ENCODE results near the gene OPCML.

OPCML gene

GRCh38 chr11:132671851-132672370 is 860.4 kb downstream of the OPCML start (continued):
- TF ChIP-seq POU6F1 (CRISPR knock-in tag; IDR thresholded peaks at IDR 0.05; ENCODE audit: borderline replicate concordance, low read depth), result no peak
- no peak for TF ChIP-seq ZNF8 (CRISPR knock-in tag; IDR thresholded peaks at IDR 0.05)
- TF ChIP-seq PPARA (CRISPR knock-in tag; IDR thresholded peaks at IDR 0.05; ENCODE audit: borderline replicate concordance), result no peak

GRCh38 chr11:132670921-132671675 is 861.2 kb downstream of the OPCML start:
- no peak for ATAC-seq
- no peak for TF ChIP-seq RARB (CRISPR knock-in tag; IDR thresholded peaks at IDR 0.05)
- TF ChIP-seq PATZ1 (CRISPR knock-in tag; IDR thresholded peaks at IDR 0.05; ENCODE audit: borderline replicate concordance), result no peak
- TF ChIP-seq CSDC2 (CRISPR knock-in tag; IDR thresholded peaks at IDR 0.05), result no peak
- no peak for TF ChIP-seq CSRNP3 (CRISPR knock-in tag; IDR thresholded peaks at IDR 0.05)
- no peak for TF ChIP-seq GLIS3 (CRISPR knock-in tag; IDR thresholded peaks at IDR 0.05)
- no peak for TF ChIP-seq POU6F1 (CRISPR knock-in tag; IDR thresholded peaks at IDR 0.05; ENCODE audit: borderline replicate concordance, low read depth)
- TF ChIP-seq OSR1 (CRISPR knock-in tag; IDR thresholded peaks at IDR 0.05), result no peak
- TF ChIP-seq CREB5 (CRISPR knock-in tag; IDR thresholded peaks at IDR 0.05; ENCODE audit: low read depth), result no peak
- TF ChIP-seq ZNF565 (CRISPR knock-in tag; conservative IDR thresholded peaks at IDR 0.05; ENCODE audit: low read depth), result no peak
- TF ChIP-seq ZFP30 (CRISPR knock-in tag; IDR thresholded peaks at IDR 0.05), result no peak
- TF ChIP-seq ZFP3 (CRISPR knock-in tag; IDR thresholded peaks at IDR 0.05), result no peak
- no peak for TF ChIP-seq ESRRG (CRISPR knock-in tag; IDR thresholded peaks at IDR 0.05)
- no peak for TF ChIP-seq ZC3H10 (CRISPR knock-in tag; IDR thresholded peaks at IDR 0.05)
- no peak for TF ChIP-seq SNAI2 (CRISPR knock-in tag; IDR thresholded peaks at IDR 0.05)
- TF ChIP-seq ARNTL (CRISPR knock-in tag; IDR thresholded peaks at IDR 0.05; ENCODE audit: borderline replicate concordance, low read depth), result no peak
- no peak for TF ChIP-seq ZNF70 (CRISPR knock-in tag; IDR thresholded peaks at IDR 0.05)
- TF ChIP-seq TOX (CRISPR knock-in tag; IDR thresholded peaks at IDR 0.05; ENCODE audit: borderline replicate concordance), result no peak
- no peak for TF ChIP-seq ISL1 (CRISPR knock-in tag; IDR thresholded peaks at IDR 0.05)
- no peak for TF ChIP-seq BACH2 (CRISPR knock-in tag; IDR thresholded peaks at IDR 0.05; ENCODE audit: borderline replicate concordance)
- no peak for TF ChIP-seq PPARA (CRISPR knock-in tag; IDR thresholded peaks at IDR 0.05; ENCODE audit: borderline replicate concordance)

- TF ChIP-seq GLIS3 (CRISPR knock-in tag; IDR thresholded peaks at IDR 0.05), result no peak
- no peak for TF ChIP-seq CREB5 (CRISPR knock-in tag; IDR thresholded peaks at IDR 0.05; ENCODE audit: low read depth)
- no peak for ATAC-seq
Observed at GRCh38 chr11:132669949-132670348, 862.4 kb downstream of the OPCML start.

Measured in SK-N-SH treated with all-trans-retinoic acid at 6 μM for 48 hours (cell line).